GM12878 (cell line): ENCODE data around the gene EXOC3L4. TPM values are rescaled to one million over a fixed set of nuclear protein-coding genes. Genes with fewer than 3 reads are reported as not detected.

Experiments used
- CUX1 ChIP-seq: IDR thresholded peaks from 2 replicates; pipeline ENCODE4 v1.6.1; 2012; ENCODE audit warnings: improper control_type of control experiment, low read depth, low read length; ENCODE audit not compliant: insufficient replicate concordance
- NFYB ChIP-seq: IDR thresholded peaks from 2 replicates; pipeline ENCODE4 v1.6.1; 2011; ENCODE audit warnings: low read depth, mild to moderate bottlenecking, low read length, improper control_type of control experiment, moderate library complexity; ENCODE audit not compliant: insufficient read depth
- polyA plus RNA-seq, 11 experiments: library from polyadenylated mRNA; depleted of rRNA in 4 of 11; unstranded in 6 of 11; stranded (reverse) in 5 of 11; fragments of >200 nt; fragmentation: Nextera tagmentation in 4 of 11; fragmentation: Illumina TruSeq in 1 of 11; extraction: Ambion mirVana in 4 of 11; extraction: Trizol in 1 of 11; gene quantifications; 1 replicate in 1 of 11; 2 replicates in 10 of 11; pipeline versions ENCODE4 v1.2.1 to v1.2.3, GENCODE V29; 2011 to 2016; ENCODE audit warnings: inconsistent platforms in 2 of 11, missing spikeins in 2 of 11, low read depth in 1 of 11
- total RNA-seq, 4 experiments: library from RNA; depleted of rRNA in 3 of 4; stranded (reverse); fragments of >200 nt in 3 of 4; fragmentation: Illumina TruSeq in 1 of 4; extraction: Trizol in 1 of 4; gene quantifications; 2 replicates each; pipeline versions ENCODE4 v1.2.1 to v1.2.3, GENCODE V29; 2013 to 2021

The EXOC3L4 gene
- total and polyA plus RNA-seq, 10 of the 15 experiments (the other 5 are each of a cell fraction or from before 2014, with no cell fraction given): not detected

DNA sequence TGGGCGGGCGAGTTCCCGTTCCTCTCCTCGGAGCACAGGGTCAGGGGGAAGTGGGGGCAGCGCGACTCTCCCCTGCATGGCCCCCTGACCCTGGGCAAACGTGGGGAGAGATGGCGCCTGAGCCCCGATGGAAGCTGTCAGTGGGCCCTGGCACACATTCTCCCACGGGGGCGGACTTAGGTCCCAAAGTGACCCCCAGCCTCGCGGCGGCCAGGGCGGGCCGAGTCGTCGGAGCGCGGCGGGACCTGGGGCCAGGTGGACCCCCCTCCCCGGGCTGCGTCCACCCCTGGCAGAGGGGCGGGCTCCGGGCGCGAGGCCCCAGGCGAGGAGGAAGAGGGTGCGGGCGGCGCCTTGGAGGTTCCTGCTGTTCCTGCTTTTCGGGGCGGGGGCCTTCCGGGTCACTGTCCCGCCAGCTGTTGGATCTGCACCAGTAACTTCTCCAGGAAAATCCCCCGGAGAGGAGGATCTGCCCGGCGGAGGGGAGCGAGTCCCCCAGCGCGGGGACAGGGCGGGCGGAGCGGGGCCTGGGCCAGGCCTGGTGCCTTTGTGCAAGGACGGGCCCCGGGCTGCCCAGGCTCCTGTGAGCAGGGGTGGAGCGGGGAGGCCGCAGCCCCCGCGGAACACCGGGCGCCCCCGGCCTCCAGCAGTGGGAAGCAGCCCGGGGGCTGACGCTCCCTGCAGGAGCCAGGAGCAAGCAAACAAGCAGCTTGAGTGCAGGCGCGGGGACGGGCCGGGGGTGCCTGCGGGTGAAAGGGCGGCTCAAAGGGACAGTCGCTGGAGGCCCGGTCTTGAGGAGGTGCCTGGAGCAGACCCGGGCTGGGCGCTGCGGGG is 44.0 kb downstream of the EXOC3L4 start (continued):
- TF ChIP-seq CUX1 (no peak), NFYB (no peak)
